Lung (tissue), 12 donors: ENCODE results near the gene COL8A1. TPM values are rescaled to one million over a fixed set of nuclear protein-coding genes. Genes with fewer than 3 reads are reported as not detected.

Experiments
- ATAC-seq: fragments of 200-7000 bp; cut with Tn5 transposase; one replicate; pipeline ENCODE4 v1.9.1; 2020; ENCODE audit warnings: moderate number of reproducible peaks; ENCODE audit not compliant: insufficient read depth, low FRiP score
- DNase-seq, 3 donors: peaks; one replicate each; pipeline ENCODE4 v3.0.0-alpha.2; 2013 to 2017
- H3K27ac ChIP-seq, 2 donors: one replicate each; pipeline ENCODE4 v1.5.1; 2013; ENCODE audit warnings: mild to moderate bottlenecking in 2 of 2, moderate library complexity in 2 of 2, control low read depth in 1 of 2, inconsistent platforms in 1 of 2, low read depth in 1 of 2, low read length in 1 of 2
- H3K27me3 ChIP-seq, 3 donors: one replicate each; pipeline ENCODE4 v1.5.1; 2013; ENCODE audit warnings: low read length in 2 of 3; ENCODE audit not compliant: control insufficient read depth in 3 of 3, insufficient read depth in 3 of 3
- H3K36me3 ChIP-seq, 4 donors: one replicate each; pipeline ENCODE4 v1.5.1; 2013; ENCODE audit warnings: low read length in 4 of 4, mild to moderate bottlenecking in 1 of 4, moderate library complexity in 1 of 4; ENCODE audit not compliant: control insufficient read depth in 4 of 4, insufficient read depth in 4 of 4
- H3K4me1 ChIP-seq, 5 donors: one replicate each; pipeline ENCODE4 v1.5.1; 2013; ENCODE audit warnings: low read length in 5 of 5, mild to moderate bottlenecking in 2 of 5, moderate library complexity in 1 of 5; ENCODE audit not compliant: control insufficient read depth in 5 of 5, insufficient read depth in 5 of 5
- H3K4me3 ChIP-seq: one replicate; pipeline ENCODE4 v1.5.1; 2013; ENCODE audit warnings: mild to moderate bottlenecking, control low read depth, moderate library complexity
- H3K9ac ChIP-seq, 2 donors: one replicate each; pipeline ENCODE4 v1.5.1; 2013; ENCODE audit warnings: low read length in 2 of 2, control low read depth in 1 of 2; ENCODE audit not compliant: insufficient read depth in 1 of 2
- H3K9me3 ChIP-seq, 4 donors: one replicate each; pipeline ENCODE4 v1.5.1; 2013; ENCODE audit warnings: low read length in 3 of 4, mild to moderate bottlenecking in 1 of 4, moderate library complexity in 1 of 4; ENCODE audit not compliant: control insufficient read depth in 4 of 4, insufficient read depth in 3 of 4
- CTCF ChIP-seq: IDR thresholded peaks from 2 replicates; pipeline ENCODE4 v1.5.1; 2012; ENCODE audit warnings: mild to moderate bottlenecking; ENCODE audit errors: control extremely low read depth, extremely low read depth
- WGBS, 2 donors: extraction: QIAGEN DNeasy Blood & Tissue Kit; methylation state at CpG; one replicate each; pipeline ENCODE4 v1.1.7; 2013; 5-methylcytosine and 5-hydroxymethylcytosine counted together
- polyA plus RNA-seq, 2 donors: library from polyadenylated mRNA; stranded (reverse); fragments of 200-250 nt; gene quantifications; one replicate each; pipeline ENCODE4 v1.2.1, GENCODE V29; 2013
- total RNA-seq, 2 donors: library from RNA; depleted of rRNA in 1 of 2; stranded (reverse); fragments of >200 nt in 1 of 2; gene quantifications; one replicate each; pipeline ENCODE4 v1.2.1, GENCODE V29; 2014 to 2021
- donor health status: control.
- donor health status: control.
- donor health status: Bipolar disorder and iron deficiency.
- donor health status: healthy.
- donor health status: DM: yes; HTN: yes; CAD: no.

Gene COL8A1
- total and polyA plus RNA-seq, 4 donors = 19.5 to 84.6 (median 57.1) TPM

GRCh38 chr3:99741588-99741987 lies 103.2 kb downstream of the COL8A1 start:
- Histone ChIP-seq H3K4me3 (no peak overlapping the region), H3K4me1 (no peaks in the 10 kb centered on the region), H3K36me3 (no peaks in the 10 kb centered on the region), H3K27ac (peak overlapping the region in 1 of 2 donors; percentile 9), H3K9ac (no peak overlapping the region), H3K9me3 (peaks cover 0 to 2% (median 0%) of the 10 kb centered on the region in 4 donors), H3K27me3 (no peaks in the 10 kb centered on the region)
- DNase-seq = no peak
- TF ChIP-seq CTCF = no peak
- 75 to 80% methylated on average over 2 of the region's 2 CpGs for WGBS, 2 donors
- ATAC-seq = no peak

- no peaks in the 10 kb centered on the region for H3K9me3 ChIP-seq
- no peaks in the 10 kb centered on the region for H3K27me3 ChIP-seq
- H3K27ac ChIP-seq = no peak overlapping the region
- no peaks in the 10 kb centered on the region for H3K36me3 ChIP-seq
- no peak for DNase-seq
- H3K4me3 ChIP-seq = no peak overlapping the region
- no peak for TF ChIP-seq CTCF
- 60 to 68% methylated on average over 3 of the region's 3 CpGs for WGBS, 2 donors
- no peak for ATAC-seq
- H3K9ac ChIP-seq = no peak overlapping the region
- no peaks in the 10 kb centered on the region for H3K4me1 ChIP-seq
Measured at GRCh38 chr3:99747915-99748314, 109.5 kb downstream of the COL8A1 start.

GRCh38 chr3:99751649-99752048 lies 113.3 kb downstream of the COL8A1 start:
- H3K9ac ChIP-seq = no peak overlapping the region
- DNase-seq (no peak), ATAC-seq (no peak)
- WGBS, 2 donors = 90 to 93% methylated on average over 4 of the region's 4 CpGs
- H3K9me3 ChIP-seq = no peaks in the 10 kb centered on the region
- no peaks in the 10 kb centered on the region for H3K36me3 ChIP-seq
- H3K4me1 ChIP-seq = no peaks in the 10 kb centered on the region
- no peak overlapping the region for H3K4me3 ChIP-seq
- no peak for TF ChIP-seq CTCF
- H3K27ac ChIP-seq = no peak overlapping the region
- H3K27me3 ChIP-seq = no peaks in the 10 kb centered on the region
